ENCODE data around the gene PITPNC1.

- TF ChIP-seq, protein P1, sequence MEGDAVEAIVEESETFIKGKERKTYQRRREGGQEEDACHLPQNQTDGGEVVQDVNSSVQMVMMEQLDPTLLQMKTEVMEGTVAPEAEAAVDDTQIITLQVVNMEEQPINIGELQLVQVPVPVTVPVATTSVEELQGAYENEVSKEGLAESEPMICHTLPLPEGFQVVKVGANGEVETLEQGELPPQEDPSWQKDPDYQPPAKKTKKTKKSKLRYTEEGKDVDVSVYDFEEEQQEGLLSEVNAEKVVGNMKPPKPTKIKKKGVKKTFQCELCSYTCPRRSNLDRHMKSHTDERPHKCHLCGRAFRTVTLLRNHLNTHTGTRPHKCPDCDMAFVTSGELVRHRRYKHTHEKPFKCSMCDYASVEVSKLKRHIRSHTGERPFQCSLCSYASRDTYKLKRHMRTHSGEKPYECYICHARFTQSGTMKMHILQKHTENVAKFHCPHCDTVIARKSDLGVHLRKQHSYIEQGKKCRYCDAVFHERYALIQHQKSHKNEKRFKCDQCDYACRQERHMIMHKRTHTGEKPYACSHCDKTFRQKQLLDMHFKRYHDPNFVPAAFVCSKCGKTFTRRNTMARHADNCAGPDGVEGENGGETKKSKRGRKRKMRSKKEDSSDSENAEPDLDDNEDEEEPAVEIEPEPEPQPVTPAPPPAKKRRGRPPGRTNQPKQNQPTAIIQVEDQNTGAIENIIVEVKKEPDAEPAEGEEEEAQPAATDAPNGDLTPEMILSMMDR (IDR thresholded peaks at IDR 0.05): no peak
- no peak for TF ChIP-seq POLR2A (IDR thresholded peaks at IDR 0.05)
Measured at GRCh38 chr17:67479148-67479547, 102.1 kb downstream of the PITPNC1 start.
